GM12873 (cell line): Measurements from ENCODE around the gene DIRAS1.

ENCODE experiments used
- CTCF ChIP-seq: IDR thresholded peaks from 2 replicates; pipeline ENCODE4 v1.5.1; 2012; ENCODE audit warnings: low read depth, mild to moderate bottlenecking, moderate library complexity, low read length, control low read depth; ENCODE audit not compliant: insufficient read depth; ENCODE audit errors: missing control alignments

The DIRAS1 gene

GRCh38 chr19:2701361-2702169 is 19.6 kb downstream of the DIRAS1 start:
- TF ChIP-seq CTCF = no peak

GRCh38 chr19:2700660-2701360 is 20.4 kb downstream of the DIRAS1 start:
- TF ChIP-seq CTCF = no peak

- no peak for TF ChIP-seq CTCF
These were observed 21.6 kb downstream of the DIRAS1 start for GRCh38 chr19:2699413-2700140.

- TF ChIP-seq CTCF = no peak
These were observed 27.0 kb downstream of the DIRAS1 start for GRCh38 chr19:2694196-2694595.

- TF ChIP-seq CTCF = no peak
These were observed 27.5 kb downstream of the DIRAS1 start for GRCh38 chr19:2693492-2694160.

GRCh38 chr19:2691951-2692350 is 29.2 kb downstream of the DIRAS1 start:
- TF ChIP-seq CTCF = no peak
